Thoracic aorta (tissue), 2 donors: ENCODE results near the gene EDN3. TPM values are rescaled to one million over a fixed set of nuclear protein-coding genes. Genes with fewer than 3 reads are reported as not detected.

ENCODE experiments used
- ATAC-seq: fragments of 150-250 bp; one replicate; pipeline ENCODE4 v1.8.0; 2017; ENCODE audit warnings: low read depth; ENCODE audit not compliant: insufficient number of reproducible peaks, low FRiP score
- DNase-seq: peaks from one replicate; pipeline ENCODE4 v3.0.0-alpha.2; 2020; ENCODE audit warnings: low spot score
- H3K27ac ChIP-seq, 2 donors: fragments of 200-600 bp; sonication (generic); 1 replicate in 1 of 2; 2 replicates in 1 of 2; pipeline ENCODE4 v1.5.1; 2016; ENCODE audit warnings: mild to moderate bottlenecking in 2 of 2, moderate library complexity in 2 of 2
- H3K27me3 ChIP-seq: fragments of 200-600 bp; sonication (generic); replicated peaks from 2 replicates; pipeline ENCODE4 v1.6.0; 2016; ENCODE audit warnings: mild to moderate bottlenecking; ENCODE audit not compliant: insufficient read depth
- H3K36me3 ChIP-seq: fragments of 200-600 bp; sonication (generic); one replicate; pipeline ENCODE4 v1.5.1; 2016
- H3K4me1 ChIP-seq, 2 donors: fragments of 200-600 bp; sonication (generic); 1 replicate in 1 of 2; 2 replicates in 1 of 2; pipeline versions ENCODE4 v1.5.1 to v1.6.0; 2016; ENCODE audit warnings: low read depth in 2 of 2, mild to moderate bottlenecking in 1 of 2; ENCODE audit not compliant: control insufficient read depth in 1 of 2
- H3K4me3 ChIP-seq: fragments of 200-600 bp; sonication (generic); 2 replicates; pipeline ENCODE4 v1.5.1; 2016; ENCODE audit warnings: mild to moderate bottlenecking
- H3K9me3 ChIP-seq: fragments of 200-600 bp; sonication (generic); 2 replicates; pipeline ENCODE4 v1.5.1; 2016
- total RNA-seq, 2 donors: library from RNA; depleted of rRNA; stranded (reverse); fragments of >200 nt; gene quantifications; one replicate each; pipeline versions ENCODE4 v1.1.0 to v1.2.3, GENCODE V29; 2016
- TF ChIP-seq, protein P1 (sequence below): fragments of 200-600 bp; sonication (generic); IDR thresholded peaks from one replicate; pipeline ENCODE4 v1.5.1; 2019; ENCODE audit warnings: antibody characterized with exemption

EDN3 gene
- total RNA-seq, 2 donors from 2014 or later = not detected

DNA sequence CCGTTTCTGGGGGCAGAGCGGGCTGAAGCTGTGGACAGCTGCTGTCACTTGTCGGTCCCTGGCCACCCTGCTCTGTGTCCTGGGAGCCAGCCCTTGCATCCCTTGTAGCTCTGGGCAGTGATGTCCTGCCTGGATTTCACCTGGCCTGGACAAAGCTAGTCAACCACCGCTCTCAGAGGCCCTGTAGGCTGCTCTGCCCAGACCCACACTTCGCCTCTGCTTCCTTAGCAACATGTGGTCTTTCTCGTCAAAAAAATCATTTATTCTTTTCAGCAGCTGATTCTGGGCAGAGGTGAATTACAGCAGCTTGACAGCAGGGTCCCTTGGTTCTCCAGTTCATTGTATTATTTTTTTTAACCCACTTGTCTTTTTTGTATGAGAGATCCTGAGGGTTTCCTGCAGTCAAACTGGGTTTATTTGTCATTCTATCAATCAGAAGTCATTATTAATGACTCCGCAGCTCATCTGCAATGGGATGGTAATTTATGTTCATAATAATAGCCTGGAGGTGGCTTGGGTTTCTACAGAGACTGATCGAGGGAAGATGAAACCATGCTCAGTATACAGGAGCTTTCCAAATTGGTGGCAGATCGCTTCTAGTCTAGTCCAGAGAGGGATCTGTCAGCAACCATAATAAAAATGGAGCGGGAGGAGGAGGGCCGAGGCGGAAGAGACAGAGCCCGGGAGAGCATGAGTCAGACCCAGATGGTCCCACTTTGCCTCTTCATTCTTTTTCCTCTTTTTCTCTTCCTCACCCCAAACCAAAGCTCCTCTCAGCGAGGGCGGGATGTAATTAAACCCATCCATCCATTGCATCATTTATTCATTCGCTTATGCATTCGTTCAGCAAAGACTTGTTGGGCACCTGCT is 22.4 kb downstream of the EDN3 start:
- no peak for DNase-seq
- H3K4me3 ChIP-seq = no peak overlapping the region
- no peaks in the 10 kb centered on the region for H3K4me1 ChIP-seq
- TF ChIP-seq, protein P1, sequence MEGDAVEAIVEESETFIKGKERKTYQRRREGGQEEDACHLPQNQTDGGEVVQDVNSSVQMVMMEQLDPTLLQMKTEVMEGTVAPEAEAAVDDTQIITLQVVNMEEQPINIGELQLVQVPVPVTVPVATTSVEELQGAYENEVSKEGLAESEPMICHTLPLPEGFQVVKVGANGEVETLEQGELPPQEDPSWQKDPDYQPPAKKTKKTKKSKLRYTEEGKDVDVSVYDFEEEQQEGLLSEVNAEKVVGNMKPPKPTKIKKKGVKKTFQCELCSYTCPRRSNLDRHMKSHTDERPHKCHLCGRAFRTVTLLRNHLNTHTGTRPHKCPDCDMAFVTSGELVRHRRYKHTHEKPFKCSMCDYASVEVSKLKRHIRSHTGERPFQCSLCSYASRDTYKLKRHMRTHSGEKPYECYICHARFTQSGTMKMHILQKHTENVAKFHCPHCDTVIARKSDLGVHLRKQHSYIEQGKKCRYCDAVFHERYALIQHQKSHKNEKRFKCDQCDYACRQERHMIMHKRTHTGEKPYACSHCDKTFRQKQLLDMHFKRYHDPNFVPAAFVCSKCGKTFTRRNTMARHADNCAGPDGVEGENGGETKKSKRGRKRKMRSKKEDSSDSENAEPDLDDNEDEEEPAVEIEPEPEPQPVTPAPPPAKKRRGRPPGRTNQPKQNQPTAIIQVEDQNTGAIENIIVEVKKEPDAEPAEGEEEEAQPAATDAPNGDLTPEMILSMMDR = no peak
- no peaks in the 10 kb centered on the region for H3K9me3 ChIP-seq
- H3K27ac ChIP-seq = no peak overlapping the region
- H3K36me3 ChIP-seq = no peaks in the 10 kb centered on the region
- ATAC-seq = no peak
- no peaks in the 10 kb centered on the region for H3K27me3 ChIP-seq

DNA sequence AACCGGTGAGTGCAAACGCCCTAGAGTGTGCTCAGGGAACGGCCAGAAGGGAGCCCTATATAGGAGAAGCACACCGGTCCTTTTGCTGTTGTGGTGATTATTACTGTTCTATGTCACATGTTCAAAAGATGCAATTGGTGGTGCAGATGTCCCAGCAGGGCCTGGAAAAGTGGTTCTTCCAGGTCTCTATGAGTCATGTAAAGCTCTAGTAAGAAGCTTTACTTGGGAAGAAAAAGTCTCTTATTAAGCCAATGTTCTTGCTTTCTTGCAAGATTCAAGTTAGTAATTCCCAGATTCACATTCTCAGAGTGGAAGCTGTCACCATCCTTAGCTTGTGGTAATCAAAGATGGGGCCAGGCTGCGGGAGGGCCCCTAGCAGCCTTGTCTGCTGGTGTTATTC is 23.3 kb downstream of the EDN3 start:
- no peak for DNase-seq
- Histone ChIP-seq H3K9me3 (no peaks in the 10 kb centered on the region), H3K27ac (no peak overlapping the region), H3K4me3 (no peak overlapping the region), H3K27me3 (no peaks in the 10 kb centered on the region), H3K36me3 (no peaks in the 10 kb centered on the region), H3K4me1 (no peaks in the 10 kb centered on the region)
- ATAC-seq = no peak
- TF ChIP-seq, protein P1 = no peak

DNA sequence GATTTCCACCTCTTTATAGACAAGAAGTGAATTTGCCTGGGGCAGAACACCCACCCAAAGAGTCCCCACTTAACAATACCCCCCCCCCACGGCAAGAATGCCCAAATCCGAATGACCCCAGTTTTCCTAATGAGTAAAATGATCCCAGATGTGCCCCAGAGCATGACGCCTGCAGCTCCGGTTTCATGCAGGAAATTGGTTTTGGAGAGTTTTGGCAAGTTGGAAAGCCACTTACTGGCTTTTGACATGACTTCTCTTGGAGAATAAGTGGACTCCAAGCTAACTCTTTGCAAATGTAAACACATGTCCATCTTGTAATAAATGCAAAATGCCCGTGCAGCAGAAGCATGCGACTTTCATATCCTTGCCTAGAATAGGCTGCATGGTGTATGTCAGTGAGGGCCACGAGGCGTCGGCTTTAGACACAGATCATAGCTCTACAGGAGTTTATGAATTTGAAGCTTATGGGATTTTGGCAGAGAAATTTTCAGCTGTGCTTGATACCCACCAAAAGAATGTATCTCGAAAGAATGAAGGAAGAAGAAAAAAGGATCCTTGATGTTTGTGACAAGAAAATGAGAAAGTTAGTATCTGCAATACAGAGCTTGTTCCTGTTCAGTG is 24.2 kb downstream of the EDN3 start:
- no peak overlapping the region for H3K27ac ChIP-seq
- no peaks in the 10 kb centered on the region for H3K4me1 ChIP-seq
- H3K9me3 ChIP-seq = no peaks in the 10 kb centered on the region
- TF ChIP-seq, protein P1 = no peak
- ATAC-seq = no peak
- DNase-seq = no peak
- no peak overlapping the region for H3K4me3 ChIP-seq
- H3K36me3 ChIP-seq = no peaks in the 10 kb centered on the region
- H3K27me3 ChIP-seq = no peaks in the 10 kb centered on the region

DNA sequence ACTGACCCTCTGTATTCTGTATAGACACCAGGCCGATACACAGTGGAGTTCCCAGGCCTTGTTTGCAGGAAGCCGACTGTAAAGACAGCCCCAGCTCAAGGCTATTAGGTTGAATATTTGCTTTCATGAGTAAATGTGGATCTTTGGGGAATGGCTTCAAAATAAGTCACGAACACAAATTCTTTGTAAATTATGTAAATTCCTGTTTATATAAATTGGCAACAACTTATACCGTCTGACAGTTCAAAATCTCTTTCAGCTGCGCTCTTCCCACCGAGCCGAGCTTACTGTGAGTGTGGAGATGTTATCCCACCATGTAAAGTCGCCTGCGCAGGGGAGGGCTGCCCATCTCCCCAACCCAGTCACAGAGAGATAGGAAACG is 24.7 kb downstream of the EDN3 start:
- Histone ChIP-seq H3K4me3 (no peak overlapping the region), H3K9me3 (no peaks in the 10 kb centered on the region), H3K27me3 (no peaks in the 10 kb centered on the region), H3K36me3 (no peaks in the 10 kb centered on the region), H3K27ac (no peak overlapping the region), H3K4me1 (no peaks in the 10 kb centered on the region)
- TF ChIP-seq, protein P1 = no peak
- ATAC-seq = no peak
- no peak for DNase-seq

DNA sequence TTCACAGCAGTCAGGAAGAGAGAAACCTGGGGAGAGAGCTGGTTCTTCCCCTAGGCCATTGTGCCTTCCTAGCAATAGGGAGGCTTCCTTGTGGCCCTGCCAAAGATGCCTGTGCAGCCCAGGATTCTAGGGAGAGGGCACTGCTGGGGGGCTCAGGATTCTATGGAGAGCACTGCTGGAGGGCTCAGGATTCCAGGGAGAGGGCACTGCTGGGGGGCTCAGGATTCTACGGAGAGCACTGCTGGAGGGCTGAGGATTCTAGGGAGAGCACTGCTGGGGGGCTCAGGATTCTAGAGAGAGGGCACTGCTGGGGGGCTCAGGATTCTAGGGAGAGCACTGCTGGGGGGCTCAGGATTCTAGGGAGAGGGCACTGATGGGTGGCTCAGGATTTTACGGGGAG is 25.8 kb downstream of the EDN3 start:
- no peak for DNase-seq
- Histone ChIP-seq H3K9me3 (no peaks in the 10 kb centered on the region), H3K27me3 (no peaks in the 10 kb centered on the region), H3K4me1 (no peaks in the 10 kb centered on the region), H3K36me3 (no peaks in the 10 kb centered on the region), H3K4me3 (no peak overlapping the region), H3K27ac (no peak overlapping the region)
- ATAC-seq = no peak
- TF ChIP-seq, protein P1 = no peak
